Prostate gland (tissue), 2 donors: ENCODE results near the gene DENND4C.

Experiments used
- CTCF ChIP-seq, 4 experiments: fragments of 200-600 bp in 2 of 4; fragments of 450-650 bp in 2 of 4; sonication (generic) in 2 of 4; IDR thresholded peaks; 1 replicate in 3 of 4; 2 replicates in 1 of 4; pipeline ENCODE4 v1.5.1; 2016 to 2019; ENCODE audit warnings: antibody characterized with exemption in 4 of 4, mild to moderate bottlenecking in 2 of 4, moderate library complexity in 2 of 4
- POLR2A ChIP-seq: fragments of 450-650 bp; IDR thresholded peaks from one replicate; pipeline ENCODE4 v1.6.1; 2016; ENCODE audit warnings: antibody characterized with exemption, mild to moderate bottlenecking

- no peak for TF ChIP-seq CTCF (IDR thresholded peaks at IDR 0.05)
- no peak for TF ChIP-seq POLR2A
Measured at GRCh38 chr9:19290103-19290502, 59.6 kb downstream of the DENND4C start.
